ENCODE measurements around the gene LRBA. TPM values are rescaled to one million over a fixed set of nuclear protein-coding genes. Genes with fewer than 3 reads are reported as not detected.

LRBA gene
- total and polyA plus RNA-seq, 3 donors from 2014 or later = 24.6 to 61.1 (median 60.8) TPM

DNA sequence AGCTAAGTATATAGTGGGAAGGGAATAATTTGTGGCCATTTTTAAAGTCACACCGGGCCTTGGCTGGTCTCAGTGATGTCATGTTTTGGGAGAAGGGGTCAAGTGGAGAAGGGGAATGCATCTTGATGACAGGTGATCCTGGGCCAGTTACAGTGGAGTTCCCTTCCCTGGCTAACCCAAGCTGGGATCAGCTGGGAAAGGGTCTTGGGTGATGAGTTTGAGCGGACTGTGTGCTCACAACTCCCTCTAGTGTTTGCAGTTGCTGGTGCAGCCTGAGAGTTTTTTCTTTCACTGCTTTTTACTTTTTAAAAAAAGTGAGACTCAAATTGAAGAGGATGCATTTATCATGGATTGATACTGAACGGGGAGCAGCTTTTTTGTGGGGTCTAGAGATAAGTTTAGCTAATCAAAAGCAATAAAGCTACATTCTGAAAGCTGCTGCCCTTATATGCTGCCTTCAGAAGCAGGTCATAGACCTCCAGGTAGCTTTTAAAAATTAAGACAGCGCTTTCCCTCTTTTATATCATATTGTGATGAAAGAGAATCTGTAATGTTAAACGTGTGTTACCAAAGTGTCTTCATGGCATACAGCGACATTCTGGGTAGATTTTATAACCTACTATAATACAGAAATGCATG lies 772.1 kb downstream of the LRBA start:
- H3K4me1 ChIP-seq = no peaks in the 10 kb centered on the region
- no peaks in the 10 kb centered on the region for H3K9me3 ChIP-seq
- no peak overlapping the region for H3K27ac ChIP-seq
- H3K27me3 ChIP-seq = no peaks in the 10 kb centered on the region
- H3K36me3 ChIP-seq (ENCODE audit: low read depth, missing control alignments) = no peaks in the 10 kb centered on the region
- intact Hi-C loops (cut with DNase I; ENCODE audit: low total_unique reads) = loop anchor here (10.0 kb wide), 1 partner anchor 238 kb away; no protein-coding TSS in a partner anchor
- DNase-seq = peak; percentile 46
- no peak overlapping the region for H3K4me3 ChIP-seq
- 54 to 59% methylated on average over 6 of the region's 6 CpGs for WGBS, 2 donors
- TF ChIP-seq POLR2A (IDR thresholded peaks at IDR 0.05) (no peak), CTCF (IDR thresholded peaks at IDR 0.05) (peak; percentile 44 to 88 (median 62))

DNA sequence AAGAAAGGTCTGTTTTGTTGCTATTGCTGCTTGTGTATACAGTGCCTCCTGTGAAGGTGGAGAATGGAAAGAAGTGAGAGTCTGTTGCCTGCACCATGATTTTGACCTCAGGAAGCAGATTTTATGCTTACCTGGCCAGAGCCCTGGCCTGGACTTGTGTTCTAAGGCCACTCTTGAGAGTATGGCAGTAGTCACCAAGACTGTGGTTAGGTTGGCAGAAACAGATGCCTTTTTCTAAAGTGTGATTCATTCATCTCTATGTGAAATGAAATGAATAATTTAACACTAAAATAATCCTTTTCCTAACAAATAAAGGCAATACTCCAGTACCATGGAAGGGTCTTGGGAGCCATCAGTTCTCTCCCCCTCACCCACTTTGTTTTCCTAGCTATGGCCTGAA lies 775.1 kb downstream of the LRBA start:
- Histone ChIP-seq H3K4me3 (no peak overlapping the region), H3K27me3 (no peaks in the 10 kb centered on the region), H3K4me1 (no peaks in the 10 kb centered on the region), H3K36me3 (ENCODE audit: low read depth, missing control alignments) (no peaks in the 10 kb centered on the region), H3K27ac (no peak overlapping the region), H3K9me3 (no peaks in the 10 kb centered on the region)
- intact Hi-C loops (cut with DNase I; ENCODE audit: low total_unique reads) = loop anchor here (10.0 kb wide), 1 partner anchor 235 kb away; no protein-coding TSS in a partner anchor
- TF ChIP-seq POLR2A (IDR thresholded peaks at IDR 0.05) (no peak), CTCF (IDR thresholded peaks at IDR 0.05) (no peak)
- no peak for DNase-seq

DNA sequence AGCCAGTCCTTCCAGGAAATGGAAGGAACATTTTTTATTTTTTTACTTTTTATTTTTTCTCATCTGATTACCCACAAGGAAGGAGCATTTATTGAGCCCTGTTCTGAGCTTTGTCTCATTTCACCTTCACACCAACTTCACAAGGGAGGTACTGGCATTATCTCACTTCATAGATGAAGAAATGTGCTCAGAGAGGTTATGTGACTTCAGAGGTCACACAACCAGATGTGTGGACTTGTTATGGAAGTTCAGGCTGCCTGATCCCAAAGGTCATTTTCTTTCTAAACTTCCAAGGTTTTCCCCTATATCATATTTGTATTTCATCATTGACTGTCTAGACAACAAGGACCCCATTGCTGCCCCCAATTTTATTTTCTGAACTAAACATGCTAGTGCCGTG lies 776.5 kb downstream of the LRBA start:
- no peak overlapping the region for H3K4me3 ChIP-seq
- no peaks in the 10 kb centered on the region for H3K9me3 ChIP-seq
- no peaks in the 10 kb centered on the region for H3K4me1 ChIP-seq
- TF ChIP-seq POLR2A (IDR thresholded peaks at IDR 0.05) (no peak), CTCF (IDR thresholded peaks at IDR 0.05) (no peak)
- H3K36me3 ChIP-seq (ENCODE audit: low read depth, missing control alignments) = no peaks in the 10 kb centered on the region
- no peaks in the 10 kb centered on the region for H3K27me3 ChIP-seq
- DNase-seq = no peak
- H3K27ac ChIP-seq = no peak overlapping the region
- intact Hi-C loops (cut with DNase I; ENCODE audit: low total_unique reads) = no loop called here
- WGBS, 2 donors = 70 to 97% methylated on average over 1 of the region's 1 CpG

GRCh38 chr4:150237110-150237872 lies 777.8 kb downstream of the LRBA start:
- Histone ChIP-seq H3K4me3 (no peak overlapping the region), H3K9me3 (no peaks in the 10 kb centered on the region), H3K27me3 (no peaks in the 10 kb centered on the region), H3K36me3 (ENCODE audit: low read depth, missing control alignments) (no peaks in the 10 kb centered on the region), H3K27ac (no peak overlapping the region), H3K4me1 (no peaks in the 10 kb centered on the region)
- intact Hi-C loops (cut with DNase I; ENCODE audit: low total_unique reads) = no loop called here
- TF ChIP-seq POLR2A (IDR thresholded peaks at IDR 0.05) (no peak), CTCF (IDR thresholded peaks at IDR 0.05) (no peak)
- 61 to 67% methylated on average over 6 of the region's 6 CpGs for WGBS, 2 donors
- DNase-seq = no peak

All from testis (tissue), 3 donors.